HG03432 (cell line): ENCODE data around the gene CLEC18B.
"Not testable (repeated sequence)": the region's sequence is repeated elsewhere in the genome, so short reads cannot be mapped to it uniquely, and the experiment has no call there.

Source experiments
- ATAC-seq: cut with Tn5 transposase; IDR thresholded peaks from one replicate; pipeline ENCODE4 v1.9.1; 2021; ENCODE audit warnings: mild to moderate bottlenecking, moderate library complexity; ENCODE audit not compliant: unreplicated experiment

CLEC18B gene

GRCh38 chr16:74420612-74421481 is at the start of gene CLEC18B:
Gene CLEC18B (minus strand): TSS chr16:74421478. CDS start chr16:74421270, 208 bp downstream.
- ATAC-seq: not testable (repeated sequence)

- no peak for ATAC-seq
Measured at GRCh38 chr16:74469946-74470478, 48.7 kb upstream of the CLEC18B start.

- no peak for ATAC-seq
Measured at GRCh38 chr16:74468807-74469525, 47.7 kb upstream of the CLEC18B start.

GRCh38 chr16:74466872-74467271 is 45.6 kb upstream of the CLEC18B start:
- peak; percentile 79 for ATAC-seq

- ATAC-seq: no peak
Measured at GRCh38 chr16:74465851-74466685, 44.8 kb upstream of the CLEC18B start.

GRCh38 chr16:74465281-74465680 is 44.0 kb upstream of the CLEC18B start:
- no peak for ATAC-seq

GRCh38 chr16:74463888-74464287 is 42.6 kb upstream of the CLEC18B start:
- peak; percentile 52 for ATAC-seq

GRCh38 chr16:74462361-74462760 is 41.1 kb upstream of the CLEC18B start:
- no peak for ATAC-seq

GRCh38 chr16:74461826-74462225 is 40.5 kb upstream of the CLEC18B start:
- no peak for ATAC-seq

GRCh38 chr16:74460542-74460941 is 39.3 kb upstream of the CLEC18B start:
- no peak for ATAC-seq

GRCh38 chr16:74456290-74456625 is 35.0 kb upstream of the CLEC18B start:
- ATAC-seq: no peak

GRCh38 chr16:74455619-74456289 is 34.5 kb upstream of the CLEC18B start:
- ATAC-seq: no peak

- no peak for ATAC-seq
Measured at GRCh38 chr16:74455213-74455612, 33.9 kb upstream of the CLEC18B start.

- ATAC-seq: peak; percentile 92
Measured at GRCh38 chr16:74451951-74452758, 30.9 kb upstream of the CLEC18B start.

GRCh38 chr16:74450967-74451760 is 29.9 kb upstream of the CLEC18B start:
- no peak for ATAC-seq

GRCh38 chr16:74450236-74450635 is 29.0 kb upstream of the CLEC18B start:
- no peak for ATAC-seq

- ATAC-seq: no peak
Measured at GRCh38 chr16:74449470-74449869, 28.2 kb upstream of the CLEC18B start.

GRCh38 chr16:74448990-74449389 is 27.7 kb upstream of the CLEC18B start:
- ATAC-seq: no peak

GRCh38 chr16:74447578-74447977 is 26.3 kb upstream of the CLEC18B start:
- no peak for ATAC-seq
